ENCODE results near the gene CYP24A1. TPM values are rescaled to one million over a fixed set of nuclear protein-coding genes. Genes with fewer than 3 reads are reported as not detected.

Gene CYP24A1
- total RNA-seq, 1 donor from 2014 or later, result not detected

GRCh38 chr20:54110041-54110440, 63.7 kb downstream of the CYP24A1 start:
- Mint-ChIP-seq H3K27ac (no peak overlapping the region), H3K9me3 (peaks cover 2% of the 10 kb centered on the region), H3K4me1 (no peaks in the 10 kb centered on the region), H3K36me3 (no peaks in the 10 kb centered on the region), H3K27me3 (ENCODE audit: insufficient read depth, low read depth) (no peaks in the 10 kb centered on the region), H3K4me3 (no peak overlapping the region)
- H3K36me3 ChIP-seq, result no peaks in the 10 kb centered on the region
- no peaks in the 10 kb centered on the region for H4K20me1 ChIP-seq (ENCODE audit: low read depth)
- H3K9ac ChIP-seq, result no peak overlapping the region
- H3K79me2 ChIP-seq (ENCODE audit: low read depth), result no peaks in the 10 kb centered on the region
- no peaks in the 10 kb centered on the region for H3K9me3 ChIP-seq (ENCODE audit: low read depth)
- TF ChIP-seq EZH2 (IDR thresholded peaks at IDR 0.05), result no peak
- H3K4me2 ChIP-seq, result no peak overlapping the region
- H3K27me3 ChIP-seq, result no peaks in the 10 kb centered on the region
- no peak overlapping the region for H3K4me3 ChIP-seq
- DNase-seq (ENCODE audit: low spot score), result no peak
- no peak overlapping the region for H2AFZ ChIP-seq (replicated peaks)
- H3K4me1 ChIP-seq, result no peaks in the 10 kb centered on the region
- no peak overlapping the region for H3K27ac ChIP-seq
- no peaks in the 10 kb centered on the region for H3F3A ChIP-seq (ENCODE audit: low read depth)

GRCh38 chr20:54108817-54109216, 65.0 kb downstream of the CYP24A1 start:
- Histone ChIP-seq H3K27ac (no peak overlapping the region), H3F3A (ENCODE audit: low read depth) (no peaks in the 10 kb centered on the region), H2AFZ (replicated peaks) (no peak overlapping the region), H3K4me1 (no peaks in the 10 kb centered on the region), H3K9me3 (ENCODE audit: low read depth) (no peaks in the 10 kb centered on the region), H3K4me2 (no peak overlapping the region), H3K79me2 (ENCODE audit: low read depth) (no peaks in the 10 kb centered on the region), H3K36me3 (no peaks in the 10 kb centered on the region), H4K20me1 (ENCODE audit: low read depth) (no peaks in the 10 kb centered on the region), H3K4me3 (no peak overlapping the region), H3K9ac (no peak overlapping the region), H3K27me3 (no peaks in the 10 kb centered on the region)
- H3K27me3 Mint-ChIP-seq (ENCODE audit: insufficient read depth, low read depth), result no peaks in the 10 kb centered on the region
- no peak overlapping the region for H3K27ac Mint-ChIP-seq
- peaks cover 2% of the 10 kb centered on the region for H3K9me3 Mint-ChIP-seq
- no peaks in the 10 kb centered on the region for H3K36me3 Mint-ChIP-seq
- TF ChIP-seq EZH2 (IDR thresholded peaks at IDR 0.05) (no peak), CTCF (IDR thresholded peaks at IDR 0.05) (no peak), EZH2phosphoT487 (IDR thresholded peaks at IDR 0.05) (no peak)
- no peak overlapping the region for H3K4me3 Mint-ChIP-seq
- DNase-seq (ENCODE audit: low spot score), result no peak
- no peaks in the 10 kb centered on the region for H3K4me1 Mint-ChIP-seq

- H3F3A ChIP-seq (ENCODE audit: low read depth), result no peaks in the 10 kb centered on the region
- H3K4me1 ChIP-seq, result no peaks in the 10 kb centered on the region
- no peaks in the 10 kb centered on the region for H4K20me1 ChIP-seq (ENCODE audit: low read depth)
- H2AFZ ChIP-seq (replicated peaks), result no peak overlapping the region
- H3K9ac ChIP-seq, result no peak overlapping the region
- H3K4me2 ChIP-seq, result no peak overlapping the region
- TF ChIP-seq CTCF (IDR thresholded peaks at IDR 0.05) (no peak), EZH2 (IDR thresholded peaks at IDR 0.05) (no peak), EZH2phosphoT487 (IDR thresholded peaks at IDR 0.05) (no peak)
- no peak overlapping the region for H3K27ac ChIP-seq
- H3K27me3 ChIP-seq, result no peaks in the 10 kb centered on the region
- no peak overlapping the region for H3K4me3 Mint-ChIP-seq
- H3K36me3 ChIP-seq, result no peaks in the 10 kb centered on the region
- H3K27ac Mint-ChIP-seq, result no peak overlapping the region
- no peaks in the 10 kb centered on the region for H3K4me1 Mint-ChIP-seq
- H3K27me3 Mint-ChIP-seq (ENCODE audit: insufficient read depth, low read depth), result no peaks in the 10 kb centered on the region
- H3K4me3 ChIP-seq, result no peak overlapping the region
- H3K36me3 Mint-ChIP-seq, result no peaks in the 10 kb centered on the region
- no peak for DNase-seq (ENCODE audit: low spot score)
- H3K9me3 ChIP-seq (ENCODE audit: low read depth), result no peaks in the 10 kb centered on the region
- H3K9me3 Mint-ChIP-seq, result peaks cover 2% of the 10 kb centered on the region
- H3K79me2 ChIP-seq (ENCODE audit: low read depth), result no peaks in the 10 kb centered on the region
These were observed 65.5 kb downstream of the CYP24A1 start for GRCh38 chr20:54108326-54108642.

DNA sequence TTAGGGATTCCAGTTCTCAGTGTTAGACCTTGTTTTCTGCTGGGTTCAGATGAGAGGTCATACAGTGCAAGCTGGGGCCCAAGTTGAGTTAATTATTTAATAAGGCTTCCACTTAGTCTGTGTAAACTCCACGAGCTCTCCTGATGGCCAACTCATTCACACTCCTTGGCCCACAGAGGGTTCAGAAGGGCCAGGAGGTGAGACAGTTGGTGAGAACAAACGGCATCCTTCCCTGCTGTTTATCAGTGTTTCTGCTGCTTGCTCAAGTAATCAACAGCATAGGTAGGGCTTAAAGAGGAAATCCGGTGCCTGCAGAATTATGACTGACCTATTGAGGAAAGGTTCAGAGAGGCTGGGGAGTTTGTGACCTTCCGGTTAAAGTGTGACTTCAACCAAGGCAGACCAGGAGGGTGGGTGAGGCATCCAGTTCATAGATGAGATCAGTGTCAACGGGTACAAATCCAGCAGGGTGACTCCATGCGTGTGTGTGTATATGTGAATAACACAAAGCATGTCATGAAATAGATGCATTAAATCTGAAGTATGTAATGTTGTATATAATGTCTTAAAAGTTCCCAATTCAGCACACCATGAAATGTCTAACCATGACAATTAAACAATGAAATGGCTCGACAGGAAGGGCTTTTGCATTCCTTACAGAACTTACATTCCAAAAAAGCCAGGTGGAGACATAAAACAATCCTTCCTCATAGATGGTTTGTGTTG, 66.0 kb downstream of the CYP24A1 start:
- no peak overlapping the region for H3K4me2 ChIP-seq
- Mint-ChIP-seq H3K36me3 (no peaks in the 10 kb centered on the region), H3K27ac (no peak overlapping the region), H3K27me3 (ENCODE audit: insufficient read depth, low read depth) (no peaks in the 10 kb centered on the region), H3K4me1 (no peaks in the 10 kb centered on the region), H3K4me3 (no peak overlapping the region), H3K9me3 (peaks cover 2% of the 10 kb centered on the region)
- no peaks in the 10 kb centered on the region for H4K20me1 ChIP-seq (ENCODE audit: low read depth)
- no peak overlapping the region for H3K4me3 ChIP-seq
- H3K79me2 ChIP-seq (ENCODE audit: low read depth), result no peaks in the 10 kb centered on the region
- H3K36me3 ChIP-seq, result no peaks in the 10 kb centered on the region
- H3K9ac ChIP-seq, result no peak overlapping the region
- no peaks in the 10 kb centered on the region for H3K9me3 ChIP-seq (ENCODE audit: low read depth)
- TF ChIP-seq EZH2 (IDR thresholded peaks at IDR 0.05) (no peak), EZH2phosphoT487 (IDR thresholded peaks at IDR 0.05) (no peak), CTCF (IDR thresholded peaks at IDR 0.05) (no peak)
- H3K27ac ChIP-seq, result no peak overlapping the region
- no peak for DNase-seq (ENCODE audit: low spot score)
- no peaks in the 10 kb centered on the region for H3K4me1 ChIP-seq
- no peaks in the 10 kb centered on the region for H3K27me3 ChIP-seq
- no peaks in the 10 kb centered on the region for H3F3A ChIP-seq (ENCODE audit: low read depth)
- no peak overlapping the region for H2AFZ ChIP-seq (replicated peaks)

Data from neural progenitor cell (in vitro differentiated cells).